GM19467 (cell line): ENCODE results near the gene ERICH3.
A peak's percentile ranks its signal among the peaks of the same experiment; 100 is the strongest.

ENCODE experiments used
- ATAC-seq: cut with Tn5 transposase; IDR thresholded peaks from one replicate; pipeline ENCODE4 v1.9.1; 2021; ENCODE audit warnings: mild to moderate bottlenecking, moderate library complexity; ENCODE audit not compliant: unreplicated experiment

Gene ERICH3

GRCh38 chr1:74673351-74674111 lies at the start of gene ERICH3:
Gene ERICH3 (minus strand): TSS chr1:74673792. CDS start chr1:74673519, 273 bp downstream.
- peak; percentile 47 for ATAC-seq

GRCh38 chr1:74717626-74718025 lies 44.0 kb upstream of the ERICH3 start:
- no peak for ATAC-seq

- ATAC-seq = no peak
These were observed 43.2 kb upstream of the ERICH3 start for GRCh38 chr1:74716822-74717221.

- ATAC-seq = no peak
These were observed 42.2 kb upstream of the ERICH3 start for GRCh38 chr1:74715806-74716205.

- ATAC-seq = no peak
These were observed 41.6 kb upstream of the ERICH3 start for GRCh38 chr1:74715236-74715502.

GRCh38 chr1:74714429-74715235 lies 41.0 kb upstream of the ERICH3 start:
- ATAC-seq = no peak

- ATAC-seq = no peak
These were observed 40.3 kb upstream of the ERICH3 start for GRCh38 chr1:74713849-74714248.

GRCh38 chr1:74712881-74713280 lies 39.3 kb upstream of the ERICH3 start:
- no peak for ATAC-seq

- no peak for ATAC-seq
These were observed 30.0 kb upstream of the ERICH3 start for GRCh38 chr1:74703386-74704182.

GRCh38 chr1:74699331-74699730 lies 25.7 kb upstream of the ERICH3 start:
- ATAC-seq = peak; percentile 49

- ATAC-seq = no peak
These were observed 24.2 kb upstream of the ERICH3 start for GRCh38 chr1:74697832-74698231.

- no peak for ATAC-seq
These were observed 19.9 kb upstream of the ERICH3 start for GRCh38 chr1:74693473-74693872.

GRCh38 chr1:74690909-74691308 lies 17.3 kb upstream of the ERICH3 start:
- no peak for ATAC-seq

GRCh38 chr1:74690364-74690696 lies 16.7 kb upstream of the ERICH3 start:
- ATAC-seq = no peak

GRCh38 chr1:74689621-74690363 lies 16.2 kb upstream of the ERICH3 start:
- peak; percentile 65 for ATAC-seq

GRCh38 chr1:74686928-74687327 lies 13.3 kb upstream of the ERICH3 start:
- no peak for ATAC-seq

GRCh38 chr1:74684301-74684700 lies 10.7 kb upstream of the ERICH3 start:
- no peak for ATAC-seq

- ATAC-seq = no peak
These were observed 10.1 kb upstream of the ERICH3 start for GRCh38 chr1:74683656-74684055.

- ATAC-seq = peak; percentile 2
These were observed 8.3 kb upstream of the ERICH3 start for GRCh38 chr1:74681851-74682250.

- peak; percentile 70 for ATAC-seq
These were observed 7.9 kb upstream of the ERICH3 start for GRCh38 chr1:74681449-74681848.

GRCh38 chr1:74681001-74681400 lies 7.4 kb upstream of the ERICH3 start:
- peak; percentile 32 for ATAC-seq
